GM12873 (cell line): Measurements from ENCODE around the gene SGMS1.

Source experiments
- TF ChIP-seq, protein P1 (sequence below): IDR thresholded peaks from 2 replicates; pipeline ENCODE4 v1.5.1; 2012; ENCODE audit warnings: low read depth, mild to moderate bottlenecking, moderate library complexity, low read length, control low read depth; ENCODE audit not compliant: insufficient read depth; ENCODE audit errors: missing control alignments

Gene SGMS1

DNA sequence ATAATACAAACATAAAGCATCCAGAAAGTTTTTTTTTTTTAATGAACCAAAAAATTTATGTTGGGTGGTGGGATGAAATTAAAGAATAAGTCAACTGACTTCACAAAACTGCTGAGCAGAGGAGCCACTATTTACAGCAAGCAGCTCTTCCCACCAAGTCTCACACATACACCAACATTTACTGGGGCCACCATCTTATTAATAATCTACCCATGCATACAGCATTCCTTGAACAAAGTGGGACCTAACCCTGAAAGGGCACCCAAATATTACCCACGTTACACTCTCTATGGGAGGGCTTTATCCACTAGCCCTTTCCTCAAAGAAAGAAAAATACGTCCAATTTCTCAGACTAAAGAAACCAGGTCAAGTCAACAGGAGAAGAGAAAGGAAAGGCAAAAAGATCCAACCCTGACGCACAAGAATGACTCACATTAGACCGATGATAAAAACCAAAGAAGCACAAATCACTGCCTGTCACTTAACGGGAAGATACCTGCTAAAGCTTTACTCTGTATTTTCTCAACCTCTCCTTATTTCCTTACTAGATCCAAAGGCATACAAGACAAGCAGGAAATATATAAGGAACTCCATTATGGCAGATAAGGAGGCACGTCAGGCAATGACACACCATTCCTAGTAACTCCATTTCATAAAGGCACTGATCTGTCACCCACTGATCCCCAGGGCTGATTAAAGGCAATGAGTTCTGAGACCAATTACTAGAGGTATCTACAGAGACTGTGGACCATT lies 230.6 kb downstream of the SGMS1 start:
- TF ChIP-seq, protein P1, sequence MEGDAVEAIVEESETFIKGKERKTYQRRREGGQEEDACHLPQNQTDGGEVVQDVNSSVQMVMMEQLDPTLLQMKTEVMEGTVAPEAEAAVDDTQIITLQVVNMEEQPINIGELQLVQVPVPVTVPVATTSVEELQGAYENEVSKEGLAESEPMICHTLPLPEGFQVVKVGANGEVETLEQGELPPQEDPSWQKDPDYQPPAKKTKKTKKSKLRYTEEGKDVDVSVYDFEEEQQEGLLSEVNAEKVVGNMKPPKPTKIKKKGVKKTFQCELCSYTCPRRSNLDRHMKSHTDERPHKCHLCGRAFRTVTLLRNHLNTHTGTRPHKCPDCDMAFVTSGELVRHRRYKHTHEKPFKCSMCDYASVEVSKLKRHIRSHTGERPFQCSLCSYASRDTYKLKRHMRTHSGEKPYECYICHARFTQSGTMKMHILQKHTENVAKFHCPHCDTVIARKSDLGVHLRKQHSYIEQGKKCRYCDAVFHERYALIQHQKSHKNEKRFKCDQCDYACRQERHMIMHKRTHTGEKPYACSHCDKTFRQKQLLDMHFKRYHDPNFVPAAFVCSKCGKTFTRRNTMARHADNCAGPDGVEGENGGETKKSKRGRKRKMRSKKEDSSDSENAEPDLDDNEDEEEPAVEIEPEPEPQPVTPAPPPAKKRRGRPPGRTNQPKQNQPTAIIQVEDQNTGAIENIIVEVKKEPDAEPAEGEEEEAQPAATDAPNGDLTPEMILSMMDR: no peak

DNA sequence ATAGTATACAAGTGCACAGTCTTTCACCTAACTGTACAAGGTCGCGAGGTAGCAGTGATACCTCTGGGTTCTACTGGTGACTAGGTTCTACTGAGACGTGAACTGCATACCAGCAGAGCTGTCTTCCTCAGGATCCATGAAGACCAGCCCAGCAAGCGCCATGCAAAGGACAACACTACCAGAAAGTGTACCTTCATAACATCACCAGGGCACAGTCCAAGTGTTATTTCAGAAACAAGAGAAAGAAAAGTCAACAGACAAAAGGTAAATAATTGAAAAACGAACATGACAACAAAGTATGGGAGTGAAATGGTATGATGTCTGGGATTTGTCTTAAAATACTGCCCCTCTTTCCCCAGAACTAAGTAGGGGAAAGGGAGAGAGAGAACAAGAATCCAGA lies 231.3 kb downstream of the SGMS1 start:
- TF ChIP-seq, protein P1: no peak

DNA sequence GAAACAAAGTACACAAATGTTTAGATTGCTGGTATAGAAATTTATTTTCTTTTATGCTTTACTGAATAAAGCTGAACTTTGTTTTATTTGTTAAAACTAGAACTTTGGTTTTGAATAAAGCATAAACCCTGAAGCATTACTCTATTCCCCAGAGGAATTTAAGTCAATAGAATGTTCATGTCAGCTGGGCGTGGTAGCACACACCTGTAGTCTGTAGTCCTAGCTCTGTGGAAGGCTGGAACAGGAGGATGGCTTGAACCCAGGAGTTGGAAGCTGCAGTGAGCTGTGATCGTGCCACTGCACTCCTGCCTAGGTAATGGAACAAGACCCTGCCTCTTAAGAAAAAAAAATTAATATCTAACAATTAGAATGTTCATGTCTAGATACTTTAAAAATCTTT lies 233.5 kb downstream of the SGMS1 start:
- TF ChIP-seq, protein P1: no peak

DNA sequence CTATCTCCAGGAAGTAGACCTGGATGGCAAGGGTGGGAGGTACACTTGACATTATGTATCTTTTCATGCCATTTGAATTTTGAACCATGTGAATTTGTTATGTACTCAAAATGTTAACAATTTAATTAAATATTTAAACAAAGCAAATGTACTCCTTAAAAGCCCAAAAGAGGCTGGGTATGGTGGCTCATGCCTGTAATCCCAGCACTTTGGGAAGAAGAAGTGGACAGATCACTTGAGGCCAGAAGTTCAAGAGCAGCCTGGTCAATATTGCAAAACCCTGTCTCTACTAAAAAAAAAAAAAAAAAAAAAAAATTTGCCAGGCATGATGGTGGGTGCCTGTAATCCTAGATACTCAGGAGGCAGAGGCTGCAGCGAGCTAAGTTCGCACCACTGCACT lies 235.6 kb downstream of the SGMS1 start:
- TF ChIP-seq, protein P1: no peak

DNA sequence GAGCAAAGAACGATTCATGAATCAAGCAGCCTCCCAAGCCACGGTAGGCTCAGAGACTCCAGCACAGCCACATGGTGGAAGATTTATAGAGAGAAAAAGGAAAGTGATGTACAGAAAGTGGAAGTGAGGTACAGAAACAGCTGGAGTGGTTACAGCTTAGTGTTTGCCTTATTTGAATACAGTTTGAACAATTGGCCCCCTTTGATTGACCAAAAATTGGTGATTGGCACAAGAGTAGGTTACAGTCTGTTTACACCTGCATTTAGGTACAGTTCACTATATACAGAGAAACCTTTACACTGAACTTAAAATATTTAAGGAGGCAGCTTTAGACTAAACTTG lies 236.1 kb downstream of the SGMS1 start:
- TF ChIP-seq, protein P1: no peak

DNA sequence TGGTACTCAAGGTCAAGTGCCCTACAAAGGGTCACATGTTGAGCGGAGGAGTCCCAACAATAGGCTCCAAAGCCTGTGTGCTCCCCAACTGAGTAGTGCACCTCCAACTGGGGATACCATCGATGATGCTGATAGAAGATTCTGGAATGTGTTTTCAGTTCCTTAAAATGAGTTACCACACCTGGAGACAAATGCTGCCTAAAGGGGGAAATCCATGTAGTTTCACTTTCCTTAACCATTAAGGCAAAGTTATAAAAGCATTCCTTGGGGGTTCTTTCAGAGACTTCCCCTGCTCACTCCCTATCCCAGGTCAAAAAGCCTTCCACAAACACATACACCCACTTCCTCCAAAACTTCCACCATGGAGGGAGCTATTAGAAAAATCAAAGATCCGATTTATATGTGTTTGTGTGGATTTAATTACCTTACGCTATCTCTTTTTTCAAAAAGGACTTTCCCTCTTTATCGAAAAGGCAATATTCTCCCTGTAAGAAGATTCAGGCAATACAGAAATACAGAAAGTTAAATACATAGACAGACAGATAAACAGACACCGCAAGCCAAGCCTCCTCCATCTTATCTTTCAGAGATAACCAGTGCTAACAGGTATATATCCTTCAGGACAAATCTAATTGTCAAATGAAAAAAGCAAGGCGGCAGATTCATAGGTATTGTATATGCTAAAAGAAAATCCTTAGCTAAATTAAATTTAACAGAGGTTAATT lies 236.6 kb downstream of the SGMS1 start:
- TF ChIP-seq, protein P1: no peak

DNA sequence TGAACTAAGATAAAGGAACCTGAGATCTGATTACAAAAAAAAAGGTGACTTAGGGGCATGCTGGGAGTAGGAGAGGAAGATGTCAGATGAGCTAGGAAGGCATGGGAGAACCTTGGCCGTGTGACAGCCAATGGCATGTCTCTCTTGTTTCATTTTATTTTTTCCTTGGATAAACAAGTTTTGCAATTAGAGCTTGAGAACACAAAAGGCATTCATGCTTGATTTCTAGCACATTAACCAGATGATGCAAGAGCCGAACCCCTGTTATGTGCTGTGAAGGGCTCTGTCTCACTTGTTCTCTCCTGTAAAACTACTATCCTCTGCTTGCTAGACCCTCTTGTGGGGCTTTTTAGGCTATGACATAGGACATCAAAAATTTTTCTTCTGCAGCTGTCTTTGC lies 238.1 kb downstream of the SGMS1 start:
- TF ChIP-seq, protein P1: no peak
